Mammary epithelial cell (primary cell): ENCODE results near the gene P2RX2.

Source experiments
- CTCF ChIP-seq, 2 donors: IDR thresholded peaks in 1 of 2; conservative IDR thresholded peaks in 1 of 2; 2 replicates each; pipeline ENCODE4 v1.5.1; 2011 to 2012; ENCODE audit warnings: inconsistent platforms in 2 of 2, low read length in 2 of 2, mild to moderate bottlenecking in 2 of 2, control low read depth in 1 of 2, low read depth in 1 of 2; ENCODE audit not compliant: insufficient read depth in 1 of 2; ENCODE audit errors: extremely low read depth in 1 of 2
- EZH2 ChIP-seq: IDR thresholded peaks from 2 replicates; pipeline ENCODE4 v1.6.1; 2012; ENCODE audit warnings: low read length, inconsistent platforms, borderline replicate concordance

- TF ChIP-seq CTCF (conservative IDR thresholded peaks at IDR 0.05 in 1 of 2, IDR thresholded peaks at IDR 0.05 in 1 of 2; ENCODE audit: extremely low read depth in 1 of 2, insufficient read depth in 1 of 2, low read depth in 1 of 2, low read length in 2 of 2), result no peak
- no peak for TF ChIP-seq EZH2
Measured at GRCh38 chr12:132593521-132593920, 25.1 kb upstream of the P2RX2 start.
